Measurements from ENCODE around the gene GSK3B. TPM values are rescaled to one million over a fixed set of nuclear protein-coding genes. Genes with fewer than 3 reads are reported as not detected.

Gene GSK3B
- total RNA-seq, 2 donors from 2014 or later = 36.7 to 47.9 TPM

GRCh38 chr3:119817583-119818363 lies 276.5 kb downstream of the GSK3B start:
- TF ChIP-seq POLR2AphosphoS5 (IDR thresholded peaks at IDR 0.05) = no peak
- TF ChIP-seq, protein P1, sequence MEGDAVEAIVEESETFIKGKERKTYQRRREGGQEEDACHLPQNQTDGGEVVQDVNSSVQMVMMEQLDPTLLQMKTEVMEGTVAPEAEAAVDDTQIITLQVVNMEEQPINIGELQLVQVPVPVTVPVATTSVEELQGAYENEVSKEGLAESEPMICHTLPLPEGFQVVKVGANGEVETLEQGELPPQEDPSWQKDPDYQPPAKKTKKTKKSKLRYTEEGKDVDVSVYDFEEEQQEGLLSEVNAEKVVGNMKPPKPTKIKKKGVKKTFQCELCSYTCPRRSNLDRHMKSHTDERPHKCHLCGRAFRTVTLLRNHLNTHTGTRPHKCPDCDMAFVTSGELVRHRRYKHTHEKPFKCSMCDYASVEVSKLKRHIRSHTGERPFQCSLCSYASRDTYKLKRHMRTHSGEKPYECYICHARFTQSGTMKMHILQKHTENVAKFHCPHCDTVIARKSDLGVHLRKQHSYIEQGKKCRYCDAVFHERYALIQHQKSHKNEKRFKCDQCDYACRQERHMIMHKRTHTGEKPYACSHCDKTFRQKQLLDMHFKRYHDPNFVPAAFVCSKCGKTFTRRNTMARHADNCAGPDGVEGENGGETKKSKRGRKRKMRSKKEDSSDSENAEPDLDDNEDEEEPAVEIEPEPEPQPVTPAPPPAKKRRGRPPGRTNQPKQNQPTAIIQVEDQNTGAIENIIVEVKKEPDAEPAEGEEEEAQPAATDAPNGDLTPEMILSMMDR (IDR thresholded peaks at IDR 0.05) = no peak
- Histone ChIP-seq H3K4me3 (no peak overlapping the region), H3K27me3 (replicated peaks; ENCODE audit: insufficient read depth) (no peaks in the 10 kb centered on the region), H3K4me1 (replicated peaks) (no peaks in the 10 kb centered on the region), H3K9me3 (no peaks in the 10 kb centered on the region), H3K27ac (no peak overlapping the region), H3K36me3 (no peaks in the 10 kb centered on the region)
- WGBS = 75% methylated on average over 13 of the region's 13 CpGs
- DNase-seq (ENCODE audit: low spot score) = no peak
- intact Hi-C loops (cut with DNase I) = no loop called here

DNA sequence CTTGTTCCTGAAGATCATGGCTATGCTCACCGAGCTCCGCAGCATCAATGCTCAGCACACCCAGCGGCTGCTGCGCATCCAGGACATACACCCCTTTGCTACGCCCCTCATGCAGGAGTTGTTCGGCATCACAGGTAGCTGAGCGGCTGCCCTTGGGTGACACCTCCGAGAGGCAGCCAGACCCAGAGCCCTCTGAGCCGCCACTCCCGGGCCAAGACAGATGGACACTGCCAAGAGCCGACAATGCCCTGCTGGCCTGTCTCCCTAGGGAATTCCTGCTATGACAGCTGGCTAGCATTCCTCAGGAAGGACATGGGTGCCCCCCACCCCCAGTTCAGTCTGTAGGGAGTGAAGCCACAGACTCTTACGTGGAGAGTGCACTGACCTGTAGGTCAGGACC lies 277.2 kb downstream of the GSK3B start:
- Histone ChIP-seq H3K9me3 (no peaks in the 10 kb centered on the region), H3K27me3 (replicated peaks; ENCODE audit: insufficient read depth) (no peaks in the 10 kb centered on the region), H3K4me3 (no peak overlapping the region), H3K4me1 (replicated peaks) (no peaks in the 10 kb centered on the region), H3K27ac (no peak overlapping the region), H3K36me3 (no peaks in the 10 kb centered on the region)
- 89% methylated on average over 12 of the region's 12 CpGs for WGBS
- TF ChIP-seq, protein P1 (IDR thresholded peaks at IDR 0.05) = no peak
- TF ChIP-seq POLR2A (IDR thresholded peaks at IDR 0.05) (no peak), POLR2AphosphoS5 (IDR thresholded peaks at IDR 0.05) (no peak)
- DNase-seq (ENCODE audit: low spot score) = no peak
- intact Hi-C loops (cut with DNase I) = no loop called here

DNA sequence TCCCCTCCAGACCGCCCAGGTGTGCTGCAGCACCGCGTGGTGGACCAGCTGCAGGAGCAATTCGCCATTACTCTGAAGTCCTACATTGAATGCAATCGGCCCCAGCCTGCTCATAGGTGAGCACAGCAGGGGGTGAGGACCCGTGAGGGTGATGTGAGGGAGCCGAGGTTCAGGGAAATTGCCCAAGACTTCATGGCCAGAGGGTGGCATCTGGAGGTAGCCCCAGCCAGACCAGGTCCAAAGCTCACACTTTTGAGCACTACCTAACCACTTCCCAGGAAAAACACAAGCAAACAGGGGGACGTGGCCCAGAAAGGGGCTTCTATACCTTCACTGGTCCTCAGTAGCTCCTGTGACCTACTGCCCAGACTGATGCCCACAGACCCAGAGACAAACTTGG lies 278.5 kb downstream of the GSK3B start:
- no peak for DNase-seq (ENCODE audit: low spot score)
- Histone ChIP-seq H3K27me3 (replicated peaks; ENCODE audit: insufficient read depth) (no peaks in the 10 kb centered on the region), H3K4me3 (no peak overlapping the region), H3K36me3 (no peaks in the 10 kb centered on the region), H3K9me3 (no peaks in the 10 kb centered on the region), H3K4me1 (replicated peaks) (no peaks in the 10 kb centered on the region), H3K27ac (no peak overlapping the region)
- TF ChIP-seq POLR2AphosphoS5 (IDR thresholded peaks at IDR 0.05) (no peak), POLR2A (IDR thresholded peaks at IDR 0.05) (no peak)
- TF ChIP-seq, protein P1 (IDR thresholded peaks at IDR 0.05) = no peak
- intact Hi-C loops (cut with DNase I) = no loop called here
- 84% methylated on average over 7 of the region's 8 CpGs for WGBS

GRCh38 chr3:119812491-119813058 lies 281.7 kb downstream of the GSK3B start:
- intact Hi-C loops (cut with DNase I) = no loop called here
- 76% methylated on average over 8 of the region's 8 CpGs for WGBS
- no peak overlapping the region for H3K27ac ChIP-seq
- H3K4me3 ChIP-seq = no peak overlapping the region
- no peak for DNase-seq (ENCODE audit: low spot score)
- TF ChIP-seq, protein P1 (IDR thresholded peaks at IDR 0.05) = no peak
- no peak for TF ChIP-seq POLR2A (IDR thresholded peaks at IDR 0.05)
- TF ChIP-seq POLR2AphosphoS5 (IDR thresholded peaks at IDR 0.05) = no peak
- no peaks in the 10 kb centered on the region for H3K36me3 ChIP-seq
- no peaks in the 10 kb centered on the region for H3K9me3 ChIP-seq
- no peaks in the 10 kb centered on the region for H3K27me3 ChIP-seq (replicated peaks; ENCODE audit: insufficient read depth)
- no peaks in the 10 kb centered on the region for H3K4me1 ChIP-seq (replicated peaks)

GRCh38 chr3:119810018-119810435 lies 284.2 kb downstream of the GSK3B start:
- Histone ChIP-seq H3K36me3 (no peaks in the 10 kb centered on the region), H3K4me3 (peak overlapping the region; percentile 28 to 39), H3K27ac (no peak overlapping the region), H3K9me3 (no peaks in the 10 kb centered on the region), H3K27me3 (replicated peaks; ENCODE audit: insufficient read depth) (no peaks in the 10 kb centered on the region), H3K4me1 (replicated peaks) (no peaks in the 10 kb centered on the region)
- no peak for DNase-seq (ENCODE audit: low spot score)
- WGBS = under 1% methylated on average over 31 of the region's 33 CpGs
- intact Hi-C loops (cut with DNase I) = no loop called here
- no peak for TF ChIP-seq POLR2A (IDR thresholded peaks at IDR 0.05)
- TF ChIP-seq, protein P1 (IDR thresholded peaks at IDR 0.05) = peak in 1 of 4 experiments; percentile 5

Data from prostate gland (tissue), 2 donors.